Measurements from ENCODE around the gene CFAP97D2.

DNA sequence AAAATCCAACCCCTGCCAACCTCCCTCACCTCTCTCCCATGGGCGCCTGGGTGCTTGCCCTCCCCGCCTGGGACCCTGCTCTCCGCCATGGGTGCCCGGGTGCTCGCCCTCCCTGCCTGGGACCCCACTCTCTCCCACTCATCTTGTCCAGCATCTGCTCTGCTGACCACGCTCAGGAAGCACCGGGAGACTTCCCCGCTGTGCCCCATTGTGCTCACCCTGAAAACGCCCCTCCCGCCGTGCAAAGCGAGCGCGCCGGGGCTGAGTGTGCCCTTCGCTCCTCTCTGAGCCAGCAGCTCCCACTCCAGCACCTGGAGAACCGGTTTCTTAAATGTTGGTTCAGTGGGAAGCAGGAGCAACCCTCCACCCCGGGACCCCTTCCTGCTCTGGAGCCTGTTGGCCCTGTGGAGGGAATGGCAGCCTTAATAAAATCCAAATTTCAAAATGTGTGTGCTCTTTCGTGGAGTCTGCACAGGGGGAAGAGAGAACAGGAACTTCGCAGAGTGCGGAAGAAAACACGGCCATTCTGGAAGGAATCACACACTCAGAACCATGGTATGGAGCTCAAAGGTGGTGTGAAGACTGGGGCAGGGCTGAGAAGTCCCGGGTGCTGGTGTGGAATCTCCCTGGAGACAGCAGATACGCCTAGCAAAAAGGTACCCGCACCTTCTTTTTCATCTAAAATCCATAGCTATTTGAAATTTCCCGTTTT, 32.5 kb downstream of the CFAP97D2 start:
- TF ChIP-seq TEAD4 (IDR thresholded peaks at IDR 0.05), result no peak
- no peak for TF ChIP-seq CEBPB (IDR thresholded peaks at IDR 0.05)
- TF ChIP-seq FOXM1 (IDR thresholded peaks at IDR 0.05; ENCODE audit: borderline replicate concordance, low read depth), result no peak
- no peak for TF ChIP-seq CREB1 (IDR thresholded peaks at IDR 0.05; ENCODE audit: low read depth)
- TF ChIP-seq, protein P1, sequence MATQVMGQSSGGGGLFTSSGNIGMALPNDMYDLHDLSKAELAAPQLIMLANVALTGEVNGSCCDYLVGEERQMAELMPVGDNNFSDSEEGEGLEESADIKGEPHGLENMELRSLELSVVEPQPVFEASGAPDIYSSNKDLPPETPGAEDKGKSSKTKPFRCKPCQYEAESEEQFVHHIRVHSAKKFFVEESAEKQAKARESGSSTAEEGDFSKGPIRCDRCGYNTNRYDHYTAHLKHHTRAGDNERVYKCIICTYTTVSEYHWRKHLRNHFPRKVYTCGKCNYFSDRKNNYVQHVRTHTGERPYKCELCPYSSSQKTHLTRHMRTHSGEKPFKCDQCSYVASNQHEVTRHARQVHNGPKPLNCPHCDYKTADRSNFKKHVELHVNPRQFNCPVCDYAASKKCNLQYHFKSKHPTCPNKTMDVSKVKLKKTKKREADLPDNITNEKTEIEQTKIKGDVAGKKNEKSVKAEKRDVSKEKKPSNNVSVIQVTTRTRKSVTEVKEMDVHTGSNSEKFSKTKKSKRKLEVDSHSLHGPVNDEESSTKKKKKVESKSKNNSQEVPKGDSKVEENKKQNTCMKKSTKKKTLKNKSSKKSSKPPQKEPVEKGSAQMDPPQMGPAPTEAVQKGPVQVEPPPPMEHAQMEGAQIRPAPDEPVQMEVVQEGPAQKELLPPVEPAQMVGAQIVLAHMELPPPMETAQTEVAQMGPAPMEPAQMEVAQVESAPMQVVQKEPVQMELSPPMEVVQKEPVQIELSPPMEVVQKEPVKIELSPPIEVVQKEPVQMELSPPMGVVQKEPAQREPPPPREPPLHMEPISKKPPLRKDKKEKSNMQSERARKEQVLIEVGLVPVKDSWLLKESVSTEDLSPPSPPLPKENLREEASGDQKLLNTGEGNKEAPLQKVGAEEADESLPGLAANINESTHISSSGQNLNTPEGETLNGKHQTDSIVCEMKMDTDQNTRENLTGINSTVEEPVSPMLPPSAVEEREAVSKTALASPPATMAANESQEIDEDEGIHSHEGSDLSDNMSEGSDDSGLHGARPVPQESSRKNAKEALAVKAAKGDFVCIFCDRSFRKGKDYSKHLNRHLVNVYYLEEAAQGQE (IDR thresholded peaks at IDR 0.05; ENCODE audit: low read depth), result no peak
- no peak for TF ChIP-seq RAD21 (IDR thresholded peaks at IDR 0.05; ENCODE audit: low read depth)
- TF ChIP-seq, protein P2, sequence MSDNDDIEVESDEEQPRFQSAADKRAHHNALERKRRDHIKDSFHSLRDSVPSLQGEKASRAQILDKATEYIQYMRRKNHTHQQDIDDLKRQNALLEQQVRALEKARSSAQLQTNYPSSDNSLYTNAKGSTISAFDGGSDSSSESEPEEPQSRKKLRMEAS (IDR thresholded peaks at IDR 0.05), result no peak; the same call in 1 of the 2 replicates
- no peak for TF ChIP-seq TAF1 (IDR thresholded peaks at IDR 0.05; ENCODE audit: low read depth)
- no peak for TF ChIP-seq EP300 (IDR thresholded peaks at IDR 0.05; ENCODE audit: borderline replicate concordance)
- TF ChIP-seq EGR1 (IDR thresholded peaks at IDR 0.05), result no peak
- no peak for TF ChIP-seq TCF12 (IDR thresholded peaks at IDR 0.05; ENCODE audit: low read depth)
- peak; percentile 74; the same call in 1 of the 2 replicates for TF ChIP-seq ZBTB7A (IDR thresholded peaks at IDR 0.05; ENCODE audit: low read depth)
- no peak for TF ChIP-seq YY1 (IDR thresholded peaks at IDR 0.05; ENCODE audit: low read depth)

All from Ishikawa (cell line).